HG02981 (cell line): ENCODE results near the gene SNTG2.
"Not testable (repeated sequence)": the region's sequence is repeated elsewhere in the genome, so short reads cannot be mapped to it uniquely, and the experiment has no call there.

Source experiments
- ATAC-seq: cut with Tn5 transposase; IDR thresholded peaks from one replicate; pipeline ENCODE4 v1.9.1; 2021; ENCODE audit warnings: mild to moderate bottlenecking, moderate library complexity; ENCODE audit not compliant: unreplicated experiment

SNTG2 gene

GRCh38 chr2:1402064-1402463, 451.4 kb downstream of the SNTG2 start:
- ATAC-seq, result no peak

DNA sequence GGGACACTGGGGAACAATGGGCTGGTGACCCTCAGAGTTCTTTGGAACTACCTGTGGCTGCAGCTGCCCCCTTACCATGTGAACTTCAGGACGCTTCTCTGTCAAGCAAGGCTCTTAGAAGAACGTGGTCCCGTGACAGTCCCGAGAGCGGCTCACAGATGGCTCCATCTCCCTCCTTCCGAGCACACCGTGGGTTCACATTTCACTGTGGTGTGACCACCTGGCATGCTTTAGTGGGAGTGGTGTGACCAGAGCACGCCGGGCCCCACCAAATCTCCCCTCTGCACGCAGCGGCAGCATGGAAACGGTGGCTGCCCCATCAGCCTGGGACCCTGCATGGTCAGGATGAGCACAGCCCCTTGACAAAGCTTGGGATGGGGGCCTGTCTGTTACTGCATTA, 452.9 kb downstream of the SNTG2 start:
- no peak for ATAC-seq

DNA sequence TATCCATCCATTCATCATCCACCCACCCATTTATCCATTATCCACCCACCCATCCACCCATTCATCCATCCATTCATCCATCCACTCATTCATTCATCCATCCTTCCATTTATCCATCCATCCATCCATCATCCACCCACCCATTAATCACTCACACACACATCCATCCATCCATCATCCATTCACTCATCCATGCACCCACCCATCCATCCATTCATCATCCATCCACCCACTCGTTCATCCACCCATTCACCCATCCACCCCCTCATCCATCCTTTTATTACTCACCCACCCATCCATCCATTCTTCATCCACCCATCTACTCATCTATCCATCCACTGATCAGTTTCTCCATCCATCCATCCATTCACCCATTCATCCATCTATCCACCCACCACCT, 454.5 kb downstream of the SNTG2 start:
- ATAC-seq, result no peak

DNA sequence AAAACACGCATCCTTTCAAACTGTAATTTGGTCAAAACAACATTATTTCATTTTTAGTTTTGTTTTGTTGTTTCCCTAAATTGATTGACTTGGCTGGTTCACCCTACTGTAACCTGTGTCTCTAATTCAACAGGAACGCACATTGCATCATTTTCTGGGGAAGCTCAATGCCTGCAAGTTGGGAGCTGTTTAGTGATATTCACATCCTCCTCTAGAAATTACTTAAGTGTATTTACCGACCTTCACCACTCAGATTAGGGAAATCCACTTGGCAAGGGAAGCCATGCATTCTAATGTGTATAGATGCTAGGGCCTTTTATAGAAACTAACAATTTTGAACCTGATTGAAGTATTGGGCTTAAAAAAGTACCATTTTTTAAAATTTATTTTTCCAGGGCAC, 455.3 kb downstream of the SNTG2 start:
- ATAC-seq, result no peak

DNA sequence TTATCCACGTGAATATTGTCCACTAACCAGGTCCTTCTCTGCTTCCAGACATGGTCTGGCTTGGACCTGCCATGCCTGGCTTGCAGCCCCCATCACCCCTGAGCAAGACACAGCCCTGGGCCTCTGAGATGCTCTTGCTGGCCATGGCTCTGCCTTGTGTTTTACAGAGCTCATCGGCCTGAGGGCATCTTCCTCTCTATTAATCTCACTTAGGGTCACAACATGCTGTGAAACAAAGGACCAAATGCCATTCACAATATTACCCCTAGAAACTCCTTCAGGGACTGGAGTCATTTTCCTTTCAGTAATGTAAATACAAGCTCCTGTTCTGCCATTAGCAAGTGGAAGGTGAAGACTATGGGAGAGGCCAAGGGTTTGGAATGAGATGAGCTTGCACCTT, 455.8 kb downstream of the SNTG2 start:
- no peak for ATAC-seq

- no peak for ATAC-seq
Observed at GRCh38 chr2:1407950-1408675, 457.5 kb downstream of the SNTG2 start.

GRCh38 chr2:1413156-1413710, 462.6 kb downstream of the SNTG2 start, which contains the start of gene TPO:
Gene TPO (plus strand): TSS chr2:1413463. CDS start chr2:1414409, 946 bp downstream.
- no peak for ATAC-seq

DNA sequence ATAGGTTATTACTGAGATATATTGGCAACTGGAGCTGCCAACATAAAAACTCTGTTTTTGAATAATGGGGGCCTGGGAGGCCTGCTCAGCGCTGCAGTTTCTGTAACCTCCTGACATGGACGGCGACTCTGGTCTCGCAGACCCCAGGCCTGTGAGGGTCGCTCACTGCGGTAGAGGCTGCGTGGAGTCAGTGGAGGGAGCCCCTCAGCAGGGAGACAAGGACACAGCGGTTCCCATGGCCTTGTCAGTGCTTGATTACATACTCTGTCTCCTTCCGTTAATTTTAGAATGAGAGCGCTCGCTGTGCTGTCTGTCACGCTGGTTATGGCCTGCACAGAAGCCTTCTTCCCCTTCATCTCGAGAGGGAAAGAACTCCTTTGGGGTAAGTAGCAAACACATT, 463.5 kb downstream of the SNTG2 start:
- ATAC-seq, result no peak

- not testable (repeated sequence) for ATAC-seq
Observed at GRCh38 chr2:1414901-1415300, 464.3 kb downstream of the SNTG2 start.

DNA sequence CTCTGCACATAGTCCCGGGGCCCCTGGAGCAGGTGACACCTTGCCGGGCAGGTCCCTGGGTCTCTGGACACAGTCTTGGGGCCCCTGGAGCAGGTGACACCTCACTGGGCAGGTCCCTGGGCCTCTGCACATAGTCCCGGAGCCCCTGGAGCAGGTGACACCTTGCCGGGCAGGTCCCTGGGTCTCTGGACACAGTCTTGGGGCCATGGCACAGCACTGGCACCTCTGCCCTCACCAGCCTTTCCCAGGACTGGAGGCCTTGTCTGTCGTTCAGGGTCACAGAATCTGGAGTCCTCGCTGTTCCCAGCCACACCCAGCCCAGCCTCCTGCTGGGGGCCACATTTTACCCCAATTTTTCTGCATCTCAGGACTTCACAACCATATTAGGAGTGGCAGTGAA, 464.9 kb downstream of the SNTG2 start:
- ATAC-seq, result no peak
